Raji (cell line): ENCODE results near the gene MTG1.

Source experiments
- POLR2A ChIP-seq: IDR thresholded peaks from 2 replicates; pipeline ENCODE4 v1.6.1; 2011; ENCODE audit warnings: low read depth, low read length, control low read depth; ENCODE audit not compliant: insufficient read depth

The MTG1 gene

GRCh38 chr10:133394064-133394663 lies at the start of gene MTG1:
MTG1 (plus strand) TSS chr10:133394157; CDS start chr10:133394221, 64 bp downstream.
- TF ChIP-seq POLR2A, result peak; percentile 95

- TF ChIP-seq POLR2A, result no peak
These were observed 49.7 kb upstream of the MTG1 start for GRCh38 chr10:133344236-133344635.

GRCh38 chr10:133346413-133346812 lies 47.5 kb upstream of the MTG1 start:
- no peak for TF ChIP-seq POLR2A

- no peak for TF ChIP-seq POLR2A
These were observed 46.0 kb upstream of the MTG1 start for GRCh38 chr10:133347710-133348517.

- no peak for TF ChIP-seq POLR2A
These were observed 44.8 kb upstream of the MTG1 start for GRCh38 chr10:133349160-133349568.

- no peak for TF ChIP-seq POLR2A
These were observed 44.4 kb upstream of the MTG1 start for GRCh38 chr10:133349577-133350011.

GRCh38 chr10:133350283-133350949 lies 43.5 kb upstream of the MTG1 start:
- no peak for TF ChIP-seq POLR2A

- TF ChIP-seq POLR2A, result no peak
These were observed 43.0 kb upstream of the MTG1 start for GRCh38 chr10:133350950-133351329.

- no peak for TF ChIP-seq POLR2A
These were observed 42.3 kb upstream of the MTG1 start for GRCh38 chr10:133351408-133352318.

- no peak for TF ChIP-seq POLR2A
These were observed 40.6 kb upstream of the MTG1 start for GRCh38 chr10:133353202-133353959.

- no peak for TF ChIP-seq POLR2A
These were observed 39.9 kb upstream of the MTG1 start for GRCh38 chr10:133353988-133354605.

- TF ChIP-seq POLR2A, result no peak
These were observed 39.2 kb upstream of the MTG1 start for GRCh38 chr10:133354672-133355240.

- TF ChIP-seq POLR2A, result no peak
These were observed 38.7 kb upstream of the MTG1 start for GRCh38 chr10:133355266-133355665.
